VCaP (cell line): Measurements from ENCODE around the gene TBC1D9.

Source experiments
- H3K27ac ChIP-seq: fragments of 450-650 bp; 2 replicates; pipeline ENCODE4 v1.5.1; 2017
- CTCF ChIP-seq: fragments of 450-650 bp; conservative IDR thresholded peaks from 2 replicates; pipeline ENCODE4 v1.5.1; 2017; ENCODE audit warnings: mild to moderate bottlenecking, moderate library complexity

Gene TBC1D9

GRCh38 chr4:140732780-140733179 is 23.4 kb downstream of the TBC1D9 start:
- no peak overlapping the region for H3K27ac ChIP-seq
- TF ChIP-seq CTCF: no peak

- peak overlapping the region; percentile 83 for H3K27ac ChIP-seq
These were observed 26.7 kb downstream of the TBC1D9 start for GRCh38 chr4:140729344-140730049.

GRCh38 chr4:140726776-140727500 is 29.2 kb downstream of the TBC1D9 start:
- TF ChIP-seq CTCF: no peak
- H3K27ac ChIP-seq: peak overlapping the region; percentile 83

More at GRCh38 chr4:140729344-140730049, 26.7 kb downstream of the TBC1D9 start:
- no peak for TF ChIP-seq CTCF

- no peak for TF ChIP-seq CTCF
- peak overlapping the region; percentile 83 for H3K27ac ChIP-seq
These were observed 30.6 kb downstream of the TBC1D9 start for GRCh38 chr4:140725556-140725955.

GRCh38 chr4:140724760-140725159 is 31.4 kb downstream of the TBC1D9 start:
- no peak overlapping the region for H3K27ac ChIP-seq
- no peak for TF ChIP-seq CTCF

GRCh38 chr4:140720387-140721304 is 35.5 kb downstream of the TBC1D9 start:
- TF ChIP-seq CTCF: no peak
- no peak overlapping the region for H3K27ac ChIP-seq

- no peak overlapping the region for H3K27ac ChIP-seq
- no peak for TF ChIP-seq CTCF
These were observed 36.5 kb downstream of the TBC1D9 start for GRCh38 chr4:140719686-140720085.
